B cell (primary cell): Measurements from ENCODE around the gene TEX12. TPM values are rescaled to one million over a fixed set of nuclear protein-coding genes. Genes with fewer than 3 reads are reported as not detected.

ENCODE experiments used
- ATAC-seq: fragments of 200-7000 bp; cut with Tn5 transposase; one replicate; pipeline ENCODE4 v1.10.0; 2021; ENCODE audit warnings: low read depth, mild to moderate bottlenecking, moderate number of reproducible peaks, moderate library complexity
- CTCF ChIA-PET: fragments of 350-600 bp; sonication (Branson Sonifier 250); formaldehyde crosslinking; loops from one replicate; lab custom pipeline; 2021; ENCODE audit warnings: antibody characterized with exemption, inconsistent platforms; lab: Charles Lee
- POLR2A ChIA-PET: fragments of 350-600 bp; sonication (Branson Sonifier 250); formaldehyde crosslinking; loops from one replicate; lab custom pipeline; 2021; ENCODE audit warnings: antibody characterized with exemption; lab: Charles Lee
- DNase-seq: peaks from one replicate; pipeline ENCODE4 v3.0.0; 2013
- H2AFZ ChIP-seq: 2 replicates; pipeline ENCODE4 v1.6.1; 2012; ENCODE audit warnings: mild to moderate bottlenecking, low read depth, low read length; ENCODE audit not compliant: insufficient read depth, poor library complexity, severe bottlenecking
- H3K27ac ChIP-seq, 2 donors: 1 replicate in 1 of 2; 2 replicates in 1 of 2; pipeline ENCODE4 v1.5.1; 2012 to 2013; ENCODE audit warnings: low read length in 2 of 2, mild to moderate bottlenecking in 2 of 2, moderate library complexity in 1 of 2
- H3K27me3 ChIP-seq, 4 experiments: fragments of 200-600 bp in 1 of 4; sonication (generic) in 1 of 4; replicated peaks in 1 of 4; 1 replicate in 2 of 4; 2 replicates in 2 of 4; pipeline versions ENCODE4 v1.6.1 to v1.7.0; 2013 to 2016; ENCODE audit warnings: low read length in 3 of 4, mild to moderate bottlenecking in 2 of 4, mixed read lengths in 1 of 4, moderate library complexity in 1 of 4; ENCODE audit not compliant: insufficient read depth in 4 of 4, control insufficient read depth in 3 of 4; ENCODE audit errors: control extremely low read depth in 1 of 4
- H3K36me3 ChIP-seq, 2 experiments: replicated peaks in 1 of 2; 1 replicate in 1 of 2; 2 replicates in 1 of 2; pipeline versions ENCODE4 v1.6.1 to v1.7.1; 2013; ENCODE audit warnings: low read length in 1 of 2; ENCODE audit not compliant: insufficient read depth in 2 of 2, control insufficient read depth in 1 of 2; ENCODE audit errors: control extremely low read depth in 1 of 2, extremely low read depth in 1 of 2
- H3K4me1 ChIP-seq, 2 donors: fragments of 200-600 bp in 1 of 2; sonication (generic) in 1 of 2; 1 replicate in 1 of 2; 2 replicates in 1 of 2; pipeline versions ENCODE4 v1.5.1 to v1.6.1; 2013 to 2017; ENCODE audit warnings: low read length in 2 of 2; ENCODE audit not compliant: control insufficient read depth in 2 of 2, insufficient read depth in 2 of 2
- H3K4me2 ChIP-seq: replicated peaks from 2 replicates; pipeline ENCODE3; 2012; ENCODE audit warnings: mild to moderate bottlenecking, low read depth, low read length; ENCODE audit not compliant: poor library complexity, severe bottlenecking
- H3K4me3 ChIP-seq, 5 experiments: fragments of 200-600 bp in 1 of 5; sonication (generic) in 1 of 5; 1 replicate in 3 of 5; 2 replicates in 2 of 5; pipeline versions ENCODE4 v1.5.1 to v1.7.0; 2011 to 2016; ENCODE audit warnings: low read length in 4 of 5, mild to moderate bottlenecking in 4 of 5, low read depth in 2 of 5, control low read depth in 1 of 5, moderate library complexity in 1 of 5; ENCODE audit not compliant: insufficient read depth in 1 of 5; ENCODE audit errors: control extremely low read depth in 1 of 5, extremely low read depth in 1 of 5
- H3K79me2 ChIP-seq: fragments of 200-600 bp; sonication (generic); one replicate; pipeline ENCODE4 v1.6.0; 2016; ENCODE audit warnings: low read length; ENCODE audit not compliant: control insufficient read depth, insufficient read depth
- H3K9ac ChIP-seq: fragments of 200-600 bp; sonication (generic); 2 replicates; pipeline ENCODE4 v1.6.1; 2017; ENCODE audit warnings: mild to moderate bottlenecking, low read length, moderate library complexity
- H3K9me3 ChIP-seq, 3 donors: one replicate each; pipeline versions ENCODE4 v1.6.1 to v1.7.1; 2013; ENCODE audit warnings: low read length in 2 of 3; ENCODE audit not compliant: control insufficient read depth in 2 of 3, insufficient read depth in 1 of 3; ENCODE audit errors: control extremely low read depth in 1 of 3
- H4K20me1 ChIP-seq: 2 replicates; pipeline ENCODE4 v1.6.0; 2012; ENCODE audit warnings: mild to moderate bottlenecking, low read length; ENCODE audit not compliant: insufficient read depth, control insufficient read depth, poor library complexity, severe bottlenecking
- H3K27ac Mint-ChIP-seq: one replicate; pipeline ENCODE4 v1.8.0; 2021; ENCODE audit warnings: mixed read lengths
- H3K27me3 Mint-ChIP-seq: one replicate; pipeline ENCODE4 v1.8.0; 2021; ENCODE audit warnings: mixed read lengths
- H3K4me1 Mint-ChIP-seq: one replicate; pipeline ENCODE4 v1.8.0; 2021; ENCODE audit warnings: mixed read lengths
- H3K4me3 Mint-ChIP-seq: one replicate; pipeline ENCODE4 v1.8.0; 2021; ENCODE audit warnings: mixed read lengths
- H3K9me3 Mint-ChIP-seq: one replicate; pipeline ENCODE4 v1.8.0; 2022; ENCODE audit warnings: mixed read lengths; ENCODE audit not compliant: insufficient read depth
- EZH2 ChIP-seq: IDR thresholded peaks from 2 replicates; pipeline ENCODE4 v1.6.1; 2012; ENCODE audit warnings: borderline replicate concordance, low read depth, mild to moderate bottlenecking, moderate library complexity, low read length; ENCODE audit not compliant: insufficient read depth, poor library complexity, severe bottlenecking
- WGBS: methylation state at CpG from one replicate; pipeline ENCODE4 v1.1.5; 2013; ENCODE audit warnings: missing lambda C conversion rate; ENCODE audit not compliant: insufficient coverage; 5-methylcytosine and 5-hydroxymethylcytosine counted together
- intact Hi-C: fragments of 100-400 bp; cut with micrococcal nuclease; formaldehyde crosslinking; loops from one replicate; pipeline ENCODE4 v1.10.0; 2022
- polyA plus RNA-seq: library from polyadenylated mRNA; depleted of rRNA; stranded (reverse); fragments of >200 nt; gene quantifications from 2 replicates; pipeline ENCODE4 v1.2.3, GENCODE V29; 2012
- total RNA-seq, 2 donors: library from RNA; stranded (reverse); fragments of 120-200 nt in 1 of 2; gene quantifications; 1 replicate in 1 of 2; 2 replicates in 1 of 2; pipeline versions ENCODE4 v1.2.3 to v1.2.4, GENCODE V29; 2013 to 2022
- TF ChIP-seq, protein P1 (sequence below): fragments of 200-600 bp; IDR thresholded peaks from one replicate; pipeline ENCODE4 v1.8.0; 2022; ENCODE audit warnings: antibody characterized with exemption, mild to moderate bottlenecking

TEX12 gene
- total and polyA plus RNA-seq, 2 donors (not counting 1 experiment from before 2014, with no cell fraction given), result 0.10 to 0.47 TPM

DNA sequence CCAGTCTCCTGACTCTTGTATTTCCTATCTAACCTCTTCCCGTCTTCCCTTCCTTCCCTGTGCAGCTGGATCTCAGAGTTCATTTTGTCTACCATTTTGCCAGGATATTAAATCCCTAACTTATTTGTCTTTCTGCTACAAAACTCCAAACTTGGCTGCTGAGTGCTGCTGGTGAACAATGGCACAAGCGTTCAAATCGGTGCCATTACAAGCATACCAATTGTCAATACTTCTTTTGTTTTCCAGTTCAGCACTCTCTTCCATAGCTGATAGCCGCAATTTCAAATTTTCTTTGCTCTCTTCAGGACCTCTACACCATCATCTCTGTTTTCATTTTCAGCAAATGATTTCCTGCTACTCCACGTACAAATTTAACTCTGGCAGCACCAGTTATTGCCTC is 16.7 kb upstream of the TEX12 start:
- Histone ChIP-seq H4K20me1 (no peaks in the 10 kb centered on the region), H3K9me3 (no peaks in the 10 kb centered on the region), H3K27ac (no peak overlapping the region), H2AFZ (no peak overlapping the region), H3K36me3 (no peaks in the 10 kb centered on the region), H3K4me1 (no peaks in the 10 kb centered on the region), H3K4me2 (no peak overlapping the region), H3K79me2 (no peaks in the 10 kb centered on the region), H3K9ac (no peak overlapping the region), H3K27me3 (no peaks in the 10 kb centered on the region), H3K4me3 (no peak overlapping the region)
- WGBS, result 88% methylated on average over 4 of the region's 5 CpGs
- H3K27me3 Mint-ChIP-seq, result peaks cover 5% of the 10 kb centered on the region
- TF ChIP-seq, protein P1, sequence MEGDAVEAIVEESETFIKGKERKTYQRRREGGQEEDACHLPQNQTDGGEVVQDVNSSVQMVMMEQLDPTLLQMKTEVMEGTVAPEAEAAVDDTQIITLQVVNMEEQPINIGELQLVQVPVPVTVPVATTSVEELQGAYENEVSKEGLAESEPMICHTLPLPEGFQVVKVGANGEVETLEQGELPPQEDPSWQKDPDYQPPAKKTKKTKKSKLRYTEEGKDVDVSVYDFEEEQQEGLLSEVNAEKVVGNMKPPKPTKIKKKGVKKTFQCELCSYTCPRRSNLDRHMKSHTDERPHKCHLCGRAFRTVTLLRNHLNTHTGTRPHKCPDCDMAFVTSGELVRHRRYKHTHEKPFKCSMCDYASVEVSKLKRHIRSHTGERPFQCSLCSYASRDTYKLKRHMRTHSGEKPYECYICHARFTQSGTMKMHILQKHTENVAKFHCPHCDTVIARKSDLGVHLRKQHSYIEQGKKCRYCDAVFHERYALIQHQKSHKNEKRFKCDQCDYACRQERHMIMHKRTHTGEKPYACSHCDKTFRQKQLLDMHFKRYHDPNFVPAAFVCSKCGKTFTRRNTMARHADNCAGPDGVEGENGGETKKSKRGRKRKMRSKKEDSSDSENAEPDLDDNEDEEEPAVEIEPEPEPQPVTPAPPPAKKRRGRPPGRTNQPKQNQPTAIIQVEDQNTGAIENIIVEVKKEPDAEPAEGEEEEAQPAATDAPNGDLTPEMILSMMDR, result no peak
- TF ChIP-seq EZH2, result no peak
- H3K4me1 Mint-ChIP-seq, result no peaks in the 10 kb centered on the region
- intact Hi-C loops, result no loop called here
- POLR2A ChIA-PET, result no interaction called here
- no peak overlapping the region for H3K27ac Mint-ChIP-seq
- no peak overlapping the region for H3K4me3 Mint-ChIP-seq
- H3K9me3 Mint-ChIP-seq, result no peaks in the 10 kb centered on the region
- DNase-seq (no peak), ATAC-seq (no peak)
- CTCF ChIA-PET, result no interaction called here

DNA sequence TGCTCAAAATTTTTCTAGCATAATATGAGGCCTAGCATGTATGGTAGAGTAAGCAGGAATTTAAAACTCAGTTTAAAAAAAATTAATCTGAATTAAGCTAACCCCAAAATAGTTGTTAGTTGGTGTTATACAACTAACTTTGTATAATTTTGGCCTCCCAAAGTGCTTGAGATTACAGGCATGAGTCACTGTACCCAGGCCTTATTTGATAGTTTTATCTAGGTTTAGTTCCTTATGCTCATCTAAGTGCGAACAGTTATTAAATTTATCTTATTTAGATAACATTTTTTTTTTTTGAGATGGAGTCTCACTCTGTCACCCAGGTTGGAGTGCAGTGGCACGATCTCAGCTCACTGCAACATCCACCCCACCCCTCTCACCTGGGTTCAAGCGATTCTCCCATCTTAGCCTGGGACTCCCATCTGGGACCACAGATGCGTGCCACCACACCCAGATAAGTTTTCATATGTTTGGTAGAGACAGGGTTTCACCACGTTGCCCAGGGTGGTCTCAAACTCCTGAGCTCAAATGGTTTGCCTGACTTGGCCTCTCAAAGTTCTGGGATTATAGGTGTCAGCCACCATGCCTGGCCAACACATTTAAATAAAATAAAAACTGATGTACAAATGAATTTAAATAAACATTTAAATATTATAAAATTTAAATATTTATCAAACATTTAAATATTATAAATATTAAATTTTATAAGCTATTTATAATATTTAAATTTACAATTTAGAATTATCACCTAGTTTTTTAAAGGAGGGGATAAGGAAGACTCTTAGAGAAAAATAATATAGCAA is 10.8 kb upstream of the TEX12 start:
- no peak for TF ChIP-seq EZH2
- TF ChIP-seq, protein P1, result no peak
- no peaks in the 10 kb centered on the region for H3K27me3 ChIP-seq
- no peaks in the 10 kb centered on the region for H3K9me3 ChIP-seq
- WGBS, result no CpG with 5 or more reads among the region's 5 CpGs
- DNase-seq (no peak), ATAC-seq (no peak)
- H3K27ac ChIP-seq, result no peak overlapping the region
- Mint-ChIP-seq H3K4me1 (no peaks in the 10 kb centered on the region), H3K27me3 (peaks cover 5% of the 10 kb centered on the region), H3K27ac (no peak overlapping the region), H3K4me3 (no peak overlapping the region), H3K9me3 (no peaks in the 10 kb centered on the region)
- no peak overlapping the region for H3K4me2 ChIP-seq
- H2AFZ ChIP-seq, result no peak overlapping the region
- no peak overlapping the region for H3K4me3 ChIP-seq
- ChIA-PET POLR2A (no interaction called here), CTCF (no interaction called here)
- no peak overlapping the region for H3K9ac ChIP-seq
- intact Hi-C loops, result no loop called here
- H3K4me1 ChIP-seq, result no peaks in the 10 kb centered on the region
- no peaks in the 10 kb centered on the region for H4K20me1 ChIP-seq
- no peaks in the 10 kb centered on the region for H3K79me2 ChIP-seq
- no peaks in the 10 kb centered on the region for H3K36me3 ChIP-seq
